T-helper 1 cell (primary cell): ENCODE data around the gene BPTF.
A peak's percentile ranks its signal among the peaks of the same experiment; 100 is the strongest.
"Not testable (repeated sequence)": the region's sequence is repeated elsewhere in the genome, so short reads cannot be mapped to it uniquely, and the experiment has no call there.

ENCODE experiments used
- DNase-seq, 5 donors: peaks; one replicate each; pipeline ENCODE4 v3.0.0-alpha.2; 2012 to 2020

BPTF gene

GRCh38 chr17:67884741-67885140 lies 59.4 kb downstream of the BPTF start:
- DNase-seq: no peak

- DNase-seq: no peak
These were observed 66.3 kb downstream of the BPTF start for GRCh38 chr17:67891481-67892119.

- DNase-seq: no peak
These were observed 77.4 kb downstream of the BPTF start for GRCh38 chr17:67902511-67903231.

GRCh38 chr17:67905298-67905697 lies 80.0 kb downstream of the BPTF start:
- DNase-seq: not testable (repeated sequence)

GRCh38 chr17:67910117-67910803 lies 85.0 kb downstream of the BPTF start:
- DNase-seq: not testable (repeated sequence)

GRCh38 chr17:67911059-67911782 lies 85.9 kb downstream of the BPTF start:
- DNase-seq: peak in 1 of 5 donors; percentile 28

GRCh38 chr17:67912088-67912487 lies 86.8 kb downstream of the BPTF start:
- no peak for DNase-seq

GRCh38 chr17:67912656-67913055 lies 87.4 kb downstream of the BPTF start:
- no peak for DNase-seq

GRCh38 chr17:67920212-67920611 lies 94.9 kb downstream of the BPTF start:
- DNase-seq: no peak

GRCh38 chr17:67922503-67922902 lies 97.2 kb downstream of the BPTF start:
- no peak for DNase-seq

GRCh38 chr17:67928842-67929241 lies 103.5 kb downstream of the BPTF start:
- DNase-seq: not testable (repeated sequence)

- no peak for DNase-seq
These were observed 105.9 kb downstream of the BPTF start for GRCh38 chr17:67931227-67931626.

GRCh38 chr17:67942810-67943209 lies 117.5 kb downstream of the BPTF start:
- no peak for DNase-seq

- no peak for DNase-seq
These were observed 118.7 kb downstream of the BPTF start for GRCh38 chr17:67944035-67944434.

GRCh38 chr17:67946513-67946912 lies 121.2 kb downstream of the BPTF start:
- no peak for DNase-seq

GRCh38 chr17:67947325-67947813 lies 122.1 kb downstream of the BPTF start:
- DNase-seq: no peak

GRCh38 chr17:67950945-67951344 lies 125.6 kb downstream of the BPTF start:
- no peak for DNase-seq

- no peak for DNase-seq
These were observed 134.2 kb downstream of the BPTF start for GRCh38 chr17:67959510-67959909.

- not testable (repeated sequence) for DNase-seq
These were observed 135.0 kb downstream of the BPTF start for GRCh38 chr17:67960276-67960675.

GRCh38 chr17:67962156-67962555 lies 136.9 kb downstream of the BPTF start:
- not testable (repeated sequence) for DNase-seq

GRCh38 chr17:67963145-67963572 lies 137.9 kb downstream of the BPTF start:
- DNase-seq: peak; percentile 37 to 76 (median 64)

GRCh38 chr17:67970783-67971182 lies 145.5 kb downstream of the BPTF start:
- no peak for DNase-seq

- no peak for DNase-seq
These were observed 148.9 kb downstream of the BPTF start for GRCh38 chr17:67974185-67974584.
